Measurements from ENCODE around the gene DLX2.

DNA sequence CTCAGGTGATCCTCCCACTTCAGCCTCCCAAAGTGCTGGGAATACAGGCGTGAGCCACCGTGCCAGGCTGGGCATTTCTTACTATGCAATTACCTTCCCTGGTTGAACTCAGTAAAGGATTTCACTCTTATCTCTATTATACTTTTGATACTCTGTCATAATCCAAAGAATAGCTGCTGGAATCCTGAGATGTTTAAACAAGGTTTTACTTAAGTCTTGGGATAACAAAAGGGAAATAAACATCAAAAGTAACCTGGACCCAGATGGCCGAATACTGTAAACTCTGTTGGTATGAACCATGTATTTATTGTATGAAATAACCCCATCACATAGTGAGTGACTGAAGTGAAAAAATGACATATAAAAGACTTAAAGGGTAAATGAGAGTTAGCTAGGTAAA lies 11.9 kb upstream of the DLX2 start:
- TF ChIP-seq POLR2A (IDR thresholded peaks at IDR 0.05) = no peak
- TF ChIP-seq, protein P1, sequence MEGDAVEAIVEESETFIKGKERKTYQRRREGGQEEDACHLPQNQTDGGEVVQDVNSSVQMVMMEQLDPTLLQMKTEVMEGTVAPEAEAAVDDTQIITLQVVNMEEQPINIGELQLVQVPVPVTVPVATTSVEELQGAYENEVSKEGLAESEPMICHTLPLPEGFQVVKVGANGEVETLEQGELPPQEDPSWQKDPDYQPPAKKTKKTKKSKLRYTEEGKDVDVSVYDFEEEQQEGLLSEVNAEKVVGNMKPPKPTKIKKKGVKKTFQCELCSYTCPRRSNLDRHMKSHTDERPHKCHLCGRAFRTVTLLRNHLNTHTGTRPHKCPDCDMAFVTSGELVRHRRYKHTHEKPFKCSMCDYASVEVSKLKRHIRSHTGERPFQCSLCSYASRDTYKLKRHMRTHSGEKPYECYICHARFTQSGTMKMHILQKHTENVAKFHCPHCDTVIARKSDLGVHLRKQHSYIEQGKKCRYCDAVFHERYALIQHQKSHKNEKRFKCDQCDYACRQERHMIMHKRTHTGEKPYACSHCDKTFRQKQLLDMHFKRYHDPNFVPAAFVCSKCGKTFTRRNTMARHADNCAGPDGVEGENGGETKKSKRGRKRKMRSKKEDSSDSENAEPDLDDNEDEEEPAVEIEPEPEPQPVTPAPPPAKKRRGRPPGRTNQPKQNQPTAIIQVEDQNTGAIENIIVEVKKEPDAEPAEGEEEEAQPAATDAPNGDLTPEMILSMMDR (IDR thresholded peaks at IDR 0.05) = no peak
